Measurements from ENCODE around the gene SMARCB1. TPM values are rescaled to one million over a fixed set of nuclear protein-coding genes. Genes with fewer than 3 reads are reported as not detected.

Gene SMARCB1
- 10 to 100 TPM; 31.5 to 53.4 (median 43.8) TPM for total RNA-seq

- Histone ChIP-seq H3K4me3 (peak within 1 kb of the TSS; percentile 62 to 88 (median 84)), H3K9me3 (no peaks in the 10 kb centered on the region), H3K27ac (peak within 1 kb of the TSS; percentile 95 to 100 (median 98)), H3K4me1 (peaks cover 0 to 57% (median 24%) of the 10 kb centered on the region in 4 donors), H3K27me3 (no peaks in the 10 kb centered on the region), H3K36me3 (peaks cover 0 to 7% (median 3%) of the 10 kb centered on the region in 3 donors)
- peak; percentile 81 to 88 for DNase-seq (ENCODE audit: low spot score in 2 of 2)
- TF ChIP-seq EP300 (IDR thresholded peaks at IDR 0.05) = peak in 1 of 2 donors; percentile 61
- peak; percentile 82 to 83 for TF ChIP-seq POLR2A (IDR thresholded peaks at IDR 0.05)
- TF ChIP-seq CTCF (IDR thresholded peaks at IDR 0.05) = peak in 1 of 5 experiments; percentile 45
- 0% methylated on average over 45 to 58 of the region's 97 CpGs for WGBS, 2 donors
Measured at GRCh38 chr22:23786752-23787599, at the start of gene SMARCB1. SMARCB1 (plus strand) TSS chr22:23786966; CDS start chr22:23787170, 204 bp downstream.

GRCh38 chr22:23737696-23738095 lies 49.1 kb upstream of the SMARCB1 start:
- H3K4me3 ChIP-seq = no peak overlapping the region
- peaks cover 0 to 14% (median 0%) of the 10 kb centered on the region in 4 donors for H3K4me1 ChIP-seq
- DNase-seq (ENCODE audit: low spot score in 2 of 2) = no peak
- no peak overlapping the region for H3K27ac ChIP-seq
- H3K9me3 ChIP-seq = no peaks in the 10 kb centered on the region
- H3K27me3 ChIP-seq = no peaks in the 10 kb centered on the region
- TF ChIP-seq POLR2A (IDR thresholded peaks at IDR 0.05) (no peak), EP300 (IDR thresholded peaks at IDR 0.05) (no peak), CTCF (IDR thresholded peaks at IDR 0.05) (no peak)
- H3K36me3 ChIP-seq = peaks cover 0 to 20% (median 0%) of the 10 kb centered on the region in 3 donors

GRCh38 chr22:23742505-23743264 lies 44.1 kb upstream of the SMARCB1 start:
- Histone ChIP-seq H3K9me3 (peaks cover 0 to 6% (median 0%) of the 10 kb centered on the region in 4 donors), H3K36me3 (peaks cover 0 to 52% (median 0%) of the 10 kb centered on the region in 3 donors), H3K4me1 (peaks cover 0 to 19% (median 0%) of the 10 kb centered on the region in 4 donors), H3K4me3 (no peak overlapping the region), H3K27me3 (no peaks in the 10 kb centered on the region), H3K27ac (peak overlapping the region in 2 of 4 donors; percentile 4 to 47)
- 71 to 73% methylated on average over 7 of the region's 7 CpGs for WGBS, 2 donors
- no peak for DNase-seq (ENCODE audit: low spot score in 2 of 2)
- no peak for TF ChIP-seq POLR2A (IDR thresholded peaks at IDR 0.05)
- TF ChIP-seq CTCF (IDR thresholded peaks at IDR 0.05) = no peak
- TF ChIP-seq EP300 (IDR thresholded peaks at IDR 0.05) = no peak

GRCh38 chr22:23743303-23743705 lies 43.5 kb upstream of the SMARCB1 start:
- Histone ChIP-seq H3K27ac (peak overlapping the region in 1 of 4 donors; percentile 4), H3K27me3 (no peaks in the 10 kb centered on the region), H3K36me3 (peaks cover 0 to 52% (median 0%) of the 10 kb centered on the region in 3 donors), H3K4me1 (peaks cover 0 to 19% (median 0%) of the 10 kb centered on the region in 4 donors), H3K4me3 (no peak overlapping the region), H3K9me3 (peaks cover 0 to 6% (median 0%) of the 10 kb centered on the region in 4 donors)
- no peak for TF ChIP-seq EP300 (IDR thresholded peaks at IDR 0.05)
- TF ChIP-seq CTCF (IDR thresholded peaks at IDR 0.05) = no peak
- no peak for TF ChIP-seq POLR2A (IDR thresholded peaks at IDR 0.05)
- WGBS, 2 donors = 62 to 84% methylated on average over 2 of the region's 2 CpGs
- no peak for DNase-seq (ENCODE audit: low spot score in 2 of 2)

Measured in tibial nerve (tissue), 4 donors.